GM12878 (cell line): ENCODE measurements around the gene ALDH1L2. TPM values are rescaled to one million over a fixed set of nuclear protein-coding genes. Genes with fewer than 3 reads are reported as not detected.

Experiments
- ATAC-seq: fragments of 200-7000 bp; cut with Tn5 transposase; 3 replicates; pipeline ENCODE4 v1.9.1; 2020; ENCODE audit warnings: mild to moderate bottlenecking, moderate library complexity
- BruUV-seq: library from RNA; stranded (reverse); fragments of 400-500 nt; replicated peaks from 2 replicates; lab custom pipeline; 2021; lab: Mats Ljungman, UMichigan
- CTCF ChIA-PET: fragments of 300-600 bp; sonication (Branson Sonifier 250); formaldehyde crosslinking; extraction: SDS; loops from one replicate; lab custom pipeline; 2021; ENCODE audit warnings: inconsistent platforms; lab: Yijun Ruan, JAX
- POLR2A ChIA-PET: fragments of 350-600 bp; formaldehyde crosslinking; extraction: SDS; loops from one replicate; lab custom pipeline; 2021; ENCODE audit warnings: inconsistent platforms; lab: Charles Lee
- RAD21 ChIA-PET: fragments of 300-600 bp; sonication (Branson Sonifier 250); formaldehyde crosslinking; loops from one replicate; lab custom pipeline; 2023; ENCODE audit warnings: antibody characterized with exemption; ENCODE audit not compliant: unreplicated experiment; lab: Charles Lee
- SMC1A ChIA-PET: fragments of 300-600 bp; sonication (Branson Sonifier 250); formaldehyde crosslinking; loops from one replicate; lab custom pipeline; 2023; ENCODE audit not compliant: unreplicated experiment, uncharacterized antibody; lab: Charles Lee
- DNase-seq: peaks from one replicate; pipeline ENCODE4 v3.0.0-alpha.2; 2011; ENCODE audit warnings: low read depth, low spot score
- FAIRE-seq: peaks from 3 replicates; lab custom pipeline; 2011; peaks lifted over from hg19 to GRCh38; lab: Jason Lieb, UNC
- H2AFZ ChIP-seq: 2 replicates; pipeline ENCODE4 v1.6.0; 2011; ENCODE audit warnings: low read depth, low read length, control low read depth; ENCODE audit not compliant: control insufficient read depth
- H3K27ac ChIP-seq: 2 replicates; pipeline ENCODE4 v1.5.1; 2011; ENCODE audit warnings: control low read depth; ENCODE audit not compliant: control insufficient read depth, insufficient read depth
- H3K27me3 ChIP-seq, 2 experiments: replicated peaks in 1 of 2; 2 replicates each; pipeline versions ENCODE4 v1.6.0 to v1.6.1; 2011; ENCODE audit warnings: low read length in 1 of 2; ENCODE audit not compliant: control insufficient read depth in 2 of 2, insufficient read depth in 2 of 2
- H3K36me3 ChIP-seq, 2 experiments: 2 replicates each; pipeline ENCODE4 v1.5.1; 2011; ENCODE audit warnings: low read length in 1 of 2; ENCODE audit not compliant: control insufficient read depth in 2 of 2, insufficient read depth in 2 of 2
- H3K4me1 ChIP-seq: 2 replicates; pipeline ENCODE4 v1.6.1; 2011; ENCODE audit warnings: mild to moderate bottlenecking, low read length, moderate library complexity, mixed read lengths; ENCODE audit not compliant: control insufficient read depth, insufficient read depth
- H3K4me2 ChIP-seq: 2 replicates; pipeline ENCODE4 v1.6.0; 2011; ENCODE audit warnings: control low read depth; ENCODE audit not compliant: control insufficient read depth, insufficient read depth
- H3K4me3 ChIP-seq: fragments of 200-600 bp; sonication (generic); 2 replicates; pipeline ENCODE4 v1.5.1; 2016
- H3K79me2 ChIP-seq: 2 replicates; pipeline ENCODE4 v1.6.0; 2011; ENCODE audit warnings: low read length; ENCODE audit not compliant: control insufficient read depth, insufficient read depth
- H3K9ac ChIP-seq: 2 replicates; pipeline ENCODE4 v1.8.0; 2011; ENCODE audit warnings: low read length, control low read depth, mixed read lengths; ENCODE audit not compliant: control insufficient read depth, insufficient read depth
- H3K9me3 ChIP-seq: replicated peaks from 3 replicates; pipeline ENCODE4 v1.5.1; 2011; ENCODE audit warnings: mild to moderate bottlenecking, low read length; ENCODE audit not compliant: control insufficient read depth, insufficient read depth
- H4K20me1 ChIP-seq: 2 replicates; pipeline ENCODE4 v1.6.0; 2011; ENCODE audit not compliant: control insufficient read depth, insufficient read depth
- BACH1 ChIP-seq: fragments of 450-650 bp; IDR thresholded peaks from 2 replicates; pipeline ENCODE4 v1.6.1; 2017; ENCODE audit warnings: mild to moderate bottlenecking, borderline replicate concordance
- BRCA1 ChIP-seq: IDR thresholded peaks from 2 replicates; pipeline ENCODE4 v1.6.1; 2011; ENCODE audit warnings: low read depth, low read length, improper control_type of control experiment
- EZH2 ChIP-seq: IDR thresholded peaks from 2 replicates; pipeline ENCODE4 v1.6.1; 2012; ENCODE audit warnings: low read depth, mild to moderate bottlenecking, control low read depth, inconsistent platforms, low read length, borderline replicate concordance; ENCODE audit not compliant: control insufficient read depth
- HDAC6 ChIP-seq: fragments of 200-600 bp; sonication (generic); IDR thresholded peaks from one replicate; pipeline ENCODE4 v1.8.0; 2017; ENCODE audit warnings: antibody characterized with exemption; ENCODE audit not compliant: unreplicated experiment
- IRF4 ChIP-seq: IDR thresholded peaks from 2 replicates; pipeline ENCODE4 v1.6.1; 2011; ENCODE audit warnings: low read depth, low read length
- POLR2AphosphoS2 ChIP-seq: IDR thresholded peaks from 2 replicates; pipeline ENCODE4 v1.6.1; 2011; ENCODE audit warnings: low read depth, mild to moderate bottlenecking, low read length, improper control_type of control experiment, moderate library complexity
- POLR2AphosphoS5 ChIP-seq: IDR thresholded peaks from 2 replicates; pipeline ENCODE4 v1.6.1; 2011; ENCODE audit warnings: mild to moderate bottlenecking, low read length, inconsistent platforms
- RCOR1 ChIP-seq: conservative IDR thresholded peaks from 2 replicates; pipeline ENCODE4 v1.6.1; 2012; ENCODE audit warnings: low read depth, low read length, improper control_type of control experiment
- STAT3 ChIP-seq: IDR thresholded peaks from 2 replicates; pipeline ENCODE4 v1.6.1; 2011; ENCODE audit warnings: low read depth, low read length, improper control_type of control experiment
- YY1 ChIP-seq: IDR thresholded peaks from 2 replicates; pipeline ENCODE4 v1.6.1; 2011; ENCODE audit warnings: low read depth, mild to moderate bottlenecking, low read length
- WGBS: methylation state at CpG from one replicate; pipeline ENCODE4 v1.1.6; 2016; ENCODE audit warnings: low lambda C conversion rate; ENCODE audit not compliant: insufficient replicate concordance, insufficient coverage; ENCODE audit errors: missing lambda C conversion rate; 5-methylcytosine and 5-hydroxymethylcytosine counted together
- in situ Hi-C: fragments of 300-500 bp; cut with MboI; formaldehyde crosslinking; loops from 9 replicates; pipeline ENCODE4 v1.14.3; 2018; ENCODE audit warnings: mixed read lengths
- intact Hi-C: fragments of 100-400 bp; cut with micrococcal nuclease; formaldehyde crosslinking; loops from one replicate; pipeline ENCODE4 v1.14.2; 2022; ENCODE audit not compliant: unreplicated experiment
- polyA plus RNA-seq, 11 experiments: library from polyadenylated mRNA; depleted of rRNA in 4 of 11; unstranded in 6 of 11; stranded (reverse) in 5 of 11; fragments of >200 nt; fragmentation: Nextera tagmentation in 4 of 11; fragmentation: Illumina TruSeq in 1 of 11; extraction: Ambion mirVana in 4 of 11; extraction: Trizol in 1 of 11; gene quantifications; 1 replicate in 1 of 11; 2 replicates in 10 of 11; pipeline versions ENCODE4 v1.2.1 to v1.2.3, GENCODE V29; 2011 to 2016; ENCODE audit warnings: inconsistent platforms in 2 of 11, missing spikeins in 2 of 11, low read depth in 1 of 11
- total RNA-seq, 4 experiments: library from RNA; depleted of rRNA in 3 of 4; stranded (reverse); fragments of >200 nt in 3 of 4; fragmentation: Illumina TruSeq in 1 of 4; extraction: Trizol in 1 of 4; gene quantifications; 2 replicates each; pipeline versions ENCODE4 v1.2.1 to v1.2.3, GENCODE V29; 2013 to 2021
- TF ChIP-seq, protein P1 (sequence below), 3 experiments: IDR thresholded peaks in 2 of 3; conservative IDR thresholded peaks in 1 of 3; 2 replicates each; pipeline ENCODE4 v1.5.1; 2011; ENCODE audit warnings: low read depth in 3 of 3, low read length in 3 of 3, mild to moderate bottlenecking in 3 of 3, control low read depth in 2 of 3, moderate library complexity in 2 of 3, inconsistent platforms in 1 of 3, mixed read lengths in 1 of 3; ENCODE audit not compliant: control insufficient read depth in 2 of 3, insufficient read depth in 1 of 3; ENCODE audit errors: extremely low read depth in 1 of 3
- TF ChIP-seq, protein P2 (sequence below): IDR thresholded peaks from 2 replicates; pipeline ENCODE4 v1.6.1; 2012; ENCODE audit warnings: low read depth, low read length, improper control_type of control experiment
- TF ChIP-seq, protein P3 (sequence below): IDR thresholded peaks from 2 replicates; pipeline ENCODE4 v1.6.1; 2012; ENCODE audit warnings: low read depth, low read length, improper control_type of control experiment

ALDH1L2 gene
- total and polyA plus RNA-seq, 10 of the 15 experiments (the other 5 are each of a cell fraction or from before 2014, with no cell fraction given): 0.15 to 13.7 (median 8.5) TPM

DNA sequence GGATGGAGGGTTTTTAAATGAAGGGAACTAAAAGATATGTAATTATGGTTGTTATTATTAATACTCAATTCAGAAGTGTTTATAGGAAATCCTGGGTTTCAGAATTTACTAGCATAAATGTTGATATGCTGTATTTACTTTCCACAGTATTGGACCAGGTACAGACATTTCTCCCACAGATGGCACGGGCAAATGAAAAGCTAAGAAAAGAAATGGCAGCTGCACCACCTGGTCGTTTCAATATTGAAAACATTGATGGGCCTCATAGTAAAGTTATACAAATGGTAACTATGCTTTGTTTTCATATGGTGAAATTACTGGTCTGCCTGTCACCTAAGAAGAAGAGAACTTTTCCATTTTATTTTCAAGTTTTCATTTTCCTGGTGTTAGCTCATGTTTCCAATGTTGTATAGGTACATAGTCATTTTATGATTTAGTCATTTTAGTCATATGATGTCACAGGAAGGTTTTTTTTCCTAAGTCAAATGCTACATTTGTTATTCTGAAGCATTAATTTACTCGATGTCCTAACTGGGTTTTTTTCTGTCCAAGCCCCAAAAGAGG is 92.6 kb downstream of the ALDH1L2 start:
- H2AFZ ChIP-seq: no peak overlapping the region
- in situ Hi-C loops (no loop called here), intact Hi-C loops (no loop called here)
- H3K27ac ChIP-seq: no peak overlapping the region
- peaks cover 38% of the 10 kb centered on the region for H3K79me2 ChIP-seq
- no peak overlapping the region for H3K4me2 ChIP-seq
- H3K9ac ChIP-seq: no peak overlapping the region
- H3K4me1 ChIP-seq: peaks cover 5% of the 10 kb centered on the region; the same call in 1 of the 2 replicates
- SMC1A ChIA-PET: interaction anchor here (0.8 to 1.1 kb wide), 3 partner anchors 9 to 32 kb away, joined by 3 to 4 read pairs (median 3); no protein-coding TSS in a partner anchor
- no peaks in the 10 kb centered on the region for H3K27me3 ChIP-seq
- H3K36me3 ChIP-seq: peaks cover 2 to 29% of the 10 kb centered on the region in 2 experiments; a peak in 3 of 4 replicates
- WGBS: 30% methylated on average over 3 of the region's 3 CpGs
- DNase-seq: no peak
- no TSS peak for BruUV-seq
- RAD21 ChIA-PET: no interaction called here
- no peak overlapping the region for H3K4me3 ChIP-seq
- no peak for FAIRE-seq
- POLR2A ChIA-PET: no interaction called here
- no peak for TF ChIP-seq POLR2AphosphoS5
- TF ChIP-seq POLR2AphosphoS2: no peak
- no peak for TF ChIP-seq IRF4
- TF ChIP-seq EZH2: no peak
- TF ChIP-seq, protein P1, sequence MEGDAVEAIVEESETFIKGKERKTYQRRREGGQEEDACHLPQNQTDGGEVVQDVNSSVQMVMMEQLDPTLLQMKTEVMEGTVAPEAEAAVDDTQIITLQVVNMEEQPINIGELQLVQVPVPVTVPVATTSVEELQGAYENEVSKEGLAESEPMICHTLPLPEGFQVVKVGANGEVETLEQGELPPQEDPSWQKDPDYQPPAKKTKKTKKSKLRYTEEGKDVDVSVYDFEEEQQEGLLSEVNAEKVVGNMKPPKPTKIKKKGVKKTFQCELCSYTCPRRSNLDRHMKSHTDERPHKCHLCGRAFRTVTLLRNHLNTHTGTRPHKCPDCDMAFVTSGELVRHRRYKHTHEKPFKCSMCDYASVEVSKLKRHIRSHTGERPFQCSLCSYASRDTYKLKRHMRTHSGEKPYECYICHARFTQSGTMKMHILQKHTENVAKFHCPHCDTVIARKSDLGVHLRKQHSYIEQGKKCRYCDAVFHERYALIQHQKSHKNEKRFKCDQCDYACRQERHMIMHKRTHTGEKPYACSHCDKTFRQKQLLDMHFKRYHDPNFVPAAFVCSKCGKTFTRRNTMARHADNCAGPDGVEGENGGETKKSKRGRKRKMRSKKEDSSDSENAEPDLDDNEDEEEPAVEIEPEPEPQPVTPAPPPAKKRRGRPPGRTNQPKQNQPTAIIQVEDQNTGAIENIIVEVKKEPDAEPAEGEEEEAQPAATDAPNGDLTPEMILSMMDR (IDR thresholded peaks at IDR 0.05 in 2 of 3, conservative IDR thresholded peaks at IDR 0.05 in 1 of 3; ENCODE audit: control insufficient read depth in 2 of 3, extremely low read depth in 1 of 3, insufficient read depth in 1 of 3, low read depth in 3 of 3, low read length in 3 of 3): no peak
- TF ChIP-seq STAT3: no peak
- no peak for TF ChIP-seq BRCA1
- TF ChIP-seq YY1: no peak
- no peak for TF ChIP-seq RCOR1
- no peak for TF ChIP-seq BACH1
- TF ChIP-seq, protein P2, sequence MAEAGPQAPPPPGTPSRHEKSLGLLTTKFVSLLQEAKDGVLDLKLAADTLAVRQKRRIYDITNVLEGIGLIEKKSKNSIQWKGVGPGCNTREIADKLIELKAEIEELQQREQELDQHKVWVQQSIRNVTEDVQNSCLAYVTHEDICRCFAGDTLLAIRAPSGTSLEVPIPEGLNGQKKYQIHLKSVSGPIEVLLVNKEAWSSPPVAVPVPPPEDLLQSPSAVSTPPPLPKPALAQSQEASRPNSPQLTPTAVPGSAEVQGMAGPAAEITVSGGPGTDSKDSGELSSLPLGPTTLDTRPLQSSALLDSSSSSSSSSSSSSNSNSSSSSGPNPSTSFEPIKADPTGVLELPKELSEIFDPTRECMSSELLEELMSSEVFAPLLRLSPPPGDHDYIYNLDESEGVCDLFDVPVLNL: no peak
- no peak for TF ChIP-seq HDAC6
- TF ChIP-seq, protein P3, sequence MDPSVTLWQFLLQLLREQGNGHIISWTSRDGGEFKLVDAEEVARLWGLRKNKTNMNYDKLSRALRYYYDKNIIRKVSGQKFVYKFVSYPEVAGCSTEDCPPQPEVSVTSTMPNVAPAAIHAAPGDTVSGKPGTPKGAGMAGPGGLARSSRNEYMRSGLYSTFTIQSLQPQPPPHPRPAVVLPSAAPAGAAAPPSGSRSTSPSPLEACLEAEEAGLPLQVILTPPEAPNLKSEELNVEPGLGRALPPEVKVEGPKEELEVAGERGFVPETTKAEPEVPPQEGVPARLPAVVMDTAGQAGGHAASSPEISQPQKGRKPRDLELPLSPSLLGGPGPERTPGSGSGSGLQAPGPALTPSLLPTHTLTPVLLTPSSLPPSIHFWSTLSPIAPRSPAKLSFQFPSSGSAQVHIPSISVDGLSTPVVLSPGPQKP: no peak
- TF ChIP-seq, all 136 proteins: peak for 0
- no peak for ATAC-seq
- Histone ChIP-seq H4K20me1 (no peaks in the 10 kb centered on the region), H3K9me3 (peaks cover 6% of the 10 kb centered on the region; the same call in 2 of the 3 replicates)
- CTCF ChIA-PET: interaction anchor here (1.2 to 1.4 kb wide), 3 partner anchors 11 to 38 kb away, joined by 3 to 5 read pairs (median 4); no protein-coding TSS in a partner anchor
